ENCODE data around the gene SPRED3. TPM values are rescaled to one million over a fixed set of nuclear protein-coding genes. Genes with fewer than 3 reads are reported as not detected.

The SPRED3 gene
- total RNA-seq, 1 donor from 2014 or later: 8.7 TPM

DNA sequence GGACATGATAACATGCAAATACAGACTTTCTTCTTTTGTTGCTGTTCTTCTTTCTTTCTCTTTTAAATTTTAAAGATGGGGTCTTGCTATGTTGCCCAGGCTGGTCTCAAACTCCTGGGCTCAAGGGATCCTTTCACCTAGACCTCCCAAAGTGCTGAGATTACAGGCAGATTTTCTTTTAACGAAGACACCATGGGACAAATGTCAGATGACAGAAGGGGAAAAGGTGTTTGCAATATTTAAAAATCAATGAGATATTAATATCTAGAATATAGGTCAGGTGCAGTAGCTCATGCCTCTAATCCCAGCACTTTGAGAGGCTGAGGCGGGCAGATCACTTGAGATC, 41.3 kb downstream of the SPRED3 start:
- no peak for TF ChIP-seq CTCF (IDR thresholded peaks at IDR 0.05; ENCODE audit: partially characterized antibody, unreplicated experiment)
- peaks cover 2% of the 10 kb centered on the region for H3K9me3 Mint-ChIP-seq (ENCODE audit: unreplicated experiment)
- no peaks in the 10 kb centered on the region for H3K36me3 Mint-ChIP-seq (ENCODE audit: unreplicated experiment)
- H3K27ac Mint-ChIP-seq (ENCODE audit: unreplicated experiment): no peak overlapping the region
- DNase-seq: no peak
- H3K27me3 Mint-ChIP-seq (ENCODE audit: unreplicated experiment): peaks cover 6% of the 10 kb centered on the region
- no peak overlapping the region for H3K4me3 Mint-ChIP-seq (ENCODE audit: unreplicated experiment)
- peaks cover 23% of the 10 kb centered on the region for H3K4me1 Mint-ChIP-seq (ENCODE audit: low read depth, unreplicated experiment)

DNA sequence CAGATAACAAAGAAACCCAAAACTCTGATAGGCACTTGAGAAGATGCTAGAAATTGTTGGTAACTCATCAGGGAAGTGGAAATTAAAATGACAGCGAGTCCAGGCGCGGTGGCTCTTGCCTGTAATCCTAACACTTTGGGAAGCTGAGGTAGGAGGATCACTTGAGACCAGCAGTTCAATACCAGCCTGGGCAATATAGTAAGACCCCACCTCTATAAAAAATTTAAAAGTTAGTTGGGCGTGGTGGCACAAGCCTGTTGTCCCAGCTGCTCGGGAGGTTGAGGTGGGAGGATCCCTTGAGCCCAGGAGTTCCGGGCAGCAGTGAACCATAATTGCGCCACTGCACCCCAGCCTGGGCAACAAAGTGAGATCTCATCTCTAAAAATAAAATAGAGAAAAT, 42.4 kb downstream of the SPRED3 start:
- Mint-ChIP-seq H3K27me3 (ENCODE audit: unreplicated experiment) (peaks cover 6% of the 10 kb centered on the region), H3K4me3 (ENCODE audit: unreplicated experiment) (no peak overlapping the region), H3K9me3 (ENCODE audit: unreplicated experiment) (no peaks in the 10 kb centered on the region), H3K4me1 (ENCODE audit: low read depth, unreplicated experiment) (peaks cover 26% of the 10 kb centered on the region), H3K36me3 (ENCODE audit: unreplicated experiment) (no peaks in the 10 kb centered on the region), H3K27ac (ENCODE audit: unreplicated experiment) (no peak overlapping the region)
- no peak for DNase-seq
- TF ChIP-seq CTCF (IDR thresholded peaks at IDR 0.05; ENCODE audit: partially characterized antibody, unreplicated experiment): no peak

DNA sequence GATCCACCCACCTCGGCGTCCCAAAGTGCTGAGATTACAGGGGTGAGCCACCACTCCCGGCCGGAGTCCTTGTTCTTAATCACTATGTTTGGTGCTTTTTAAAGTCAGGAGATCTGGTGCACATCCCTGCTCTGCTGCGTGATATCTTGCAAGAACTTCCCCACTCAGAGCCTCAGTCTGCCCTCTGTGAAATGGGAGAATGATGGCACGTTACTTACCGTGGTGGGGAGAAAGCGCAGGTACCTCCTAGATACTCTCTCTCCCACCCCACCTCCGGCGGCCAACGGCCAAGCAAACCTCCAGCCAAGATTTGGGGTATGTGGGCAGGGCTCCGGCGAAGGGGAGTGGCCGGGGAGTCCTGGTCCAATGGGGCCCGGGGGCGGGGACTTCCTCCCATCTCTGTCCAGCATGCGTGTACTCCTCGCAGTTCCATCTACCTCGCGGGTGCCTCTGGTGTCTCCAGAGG, 44.8 kb downstream of the SPRED3 start, which contains the start of gene RYR1:
RYR1 (plus strand) TSS at position 424 of the 466 bp plus-strand sequence. CDS start 139 bp downstream, outside the sequence.
- Mint-ChIP-seq H3K4me3 (ENCODE audit: unreplicated experiment) (peak within 1 kb of the TSS; percentile 92), H3K36me3 (ENCODE audit: unreplicated experiment) (no peaks in the 10 kb centered on the region), H3K4me1 (ENCODE audit: low read depth, unreplicated experiment) (peaks cover 22% of the 10 kb centered on the region), H3K9me3 (ENCODE audit: unreplicated experiment) (no peaks in the 10 kb centered on the region), H3K27ac (ENCODE audit: unreplicated experiment) (peak within 1 kb of the TSS; percentile 83), H3K27me3 (ENCODE audit: unreplicated experiment) (peaks cover 4% of the 10 kb centered on the region)
- peak; percentile 81 for DNase-seq
- TF ChIP-seq CTCF (IDR thresholded peaks at IDR 0.05; ENCODE audit: partially characterized antibody, unreplicated experiment): no peak

DNA sequence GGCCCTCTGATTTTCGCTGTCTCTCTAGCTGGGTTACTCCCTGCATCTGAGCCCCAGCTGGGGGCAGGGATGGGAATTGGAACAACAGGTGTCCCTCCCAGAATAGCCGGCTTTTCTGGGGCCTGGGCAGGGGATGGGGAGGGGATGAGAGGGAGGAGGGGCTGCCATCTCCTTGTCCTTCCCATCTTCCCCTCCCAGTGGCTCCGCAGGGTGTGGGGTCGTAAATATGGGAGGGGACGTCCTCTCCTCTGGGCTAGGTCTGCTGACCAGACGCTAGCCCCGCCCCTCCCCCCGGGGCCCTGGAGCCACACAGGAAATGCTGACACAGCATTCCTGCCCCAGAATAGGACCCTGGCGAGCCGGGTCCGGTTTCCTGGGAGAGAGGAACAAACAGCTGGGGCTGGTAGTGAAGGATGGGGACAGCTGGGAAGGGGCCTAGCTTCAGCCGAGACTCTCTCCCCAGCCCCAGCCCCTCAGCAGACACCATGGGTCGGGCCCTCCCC, 46.1 kb downstream of the SPRED3 start:
- H3K27ac Mint-ChIP-seq (ENCODE audit: unreplicated experiment): peak overlapping the region; percentile 83
- TF ChIP-seq CTCF (IDR thresholded peaks at IDR 0.05; ENCODE audit: partially characterized antibody, unreplicated experiment): no peak
- no peaks in the 10 kb centered on the region for H3K9me3 Mint-ChIP-seq (ENCODE audit: unreplicated experiment)
- peak overlapping the region; percentile 92 for H3K4me3 Mint-ChIP-seq (ENCODE audit: unreplicated experiment)
- H3K36me3 Mint-ChIP-seq (ENCODE audit: unreplicated experiment): no peaks in the 10 kb centered on the region
- peaks cover 4% of the 10 kb centered on the region for H3K27me3 Mint-ChIP-seq (ENCODE audit: unreplicated experiment)
- peaks cover 16% of the 10 kb centered on the region for H3K4me1 Mint-ChIP-seq (ENCODE audit: low read depth, unreplicated experiment)
- DNase-seq: peak; percentile 67

- H3K9me3 Mint-ChIP-seq (ENCODE audit: unreplicated experiment): no peaks in the 10 kb centered on the region
- H3K36me3 Mint-ChIP-seq (ENCODE audit: unreplicated experiment): no peaks in the 10 kb centered on the region
- no peak overlapping the region for H3K27ac Mint-ChIP-seq (ENCODE audit: unreplicated experiment)
Measured at GRCh38 chr19:38437295-38437694, 48.8 kb downstream of the SPRED3 start.

More at GRCh38 chr19:38437295-38437694, 48.8 kb downstream of the SPRED3 start:
- TF ChIP-seq CTCF (IDR thresholded peaks at IDR 0.05; ENCODE audit: partially characterized antibody, unreplicated experiment): no peak
- Mint-ChIP-seq H3K4me1 (ENCODE audit: low read depth, unreplicated experiment) (peaks cover 14% of the 10 kb centered on the region), H3K4me3 (ENCODE audit: unreplicated experiment) (no peak overlapping the region), H3K27me3 (ENCODE audit: unreplicated experiment) (peaks cover 4% of the 10 kb centered on the region)
- DNase-seq: no peak

Data from glutamatergic neuron (in vitro differentiated cells).